ENCODE results near the gene GOSR2. TPM values are rescaled to one million over a fixed set of nuclear protein-coding genes. Genes with fewer than 3 reads are reported as not detected.
"Not testable (repeated sequence)": the region's sequence is repeated elsewhere in the genome, so short reads cannot be mapped to it uniquely, and the experiment has no call there.

Gene GOSR2
- total RNA-seq, 2 experiments from 2014 or later: 56.5 to 56.7 TPM

DNA sequence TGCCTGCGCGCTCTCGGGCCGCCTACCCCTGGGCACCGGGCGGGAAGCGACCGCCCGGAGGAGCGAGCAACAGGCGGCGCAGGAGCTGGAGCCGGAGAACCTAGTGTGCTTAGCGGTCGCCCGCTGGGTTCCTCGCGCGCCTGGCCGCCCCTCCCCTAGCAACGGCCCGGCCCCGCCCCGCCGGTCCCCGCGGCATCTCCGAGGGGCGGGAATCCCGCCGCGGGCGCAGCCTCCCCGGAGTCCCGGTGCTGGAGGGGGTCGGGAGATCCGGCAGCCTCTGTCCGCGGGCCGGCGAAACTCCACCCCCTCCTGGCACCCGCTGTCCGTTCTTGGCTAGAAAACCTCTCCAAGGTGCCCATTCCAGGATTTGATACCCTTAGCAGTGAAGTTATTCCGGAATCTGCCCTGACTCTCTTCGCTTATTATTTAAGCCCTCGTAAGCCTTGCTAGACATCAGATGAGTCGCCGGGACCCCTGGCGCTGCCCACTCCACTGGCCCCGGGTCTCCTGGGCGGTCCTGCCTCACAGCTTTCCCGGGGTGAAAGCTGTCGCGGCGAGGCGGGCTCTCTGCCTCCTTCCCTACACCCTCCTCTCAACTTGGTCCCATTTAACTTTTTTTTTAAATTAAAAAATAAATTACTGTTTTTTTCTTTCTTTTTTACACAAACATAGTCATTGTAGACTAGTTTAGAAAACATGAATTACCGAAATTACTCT lies 56.3 kb downstream of the GOSR2 start, which contains the start of gene RPRML:
RPRML (minus strand) TSS at position 107 of the 717 bp plus-strand sequence. CDS start 246 bp downstream, outside the sequence.
- Mint-ChIP-seq H3K4me1 (peaks cover 10% of the 10 kb centered on the region), H3K9me3 (no peaks in the 10 kb centered on the region), H3K36me3 (ENCODE audit: low read depth) (no peaks in the 10 kb centered on the region), H3K27me3 (peaks cover 45% of the 10 kb centered on the region), H3K27ac (peak within 1 kb of the TSS; percentile 76), H3K4me3 (peak within 1 kb of the TSS; percentile 65)
- ChIA-PET POLR2A (no interaction called here), CTCF (no interaction called here)
- DNase-seq: peak; percentile 27

GRCh38 chr17:46982577-46982976 lies 59.6 kb downstream of the GOSR2 start:
- Mint-ChIP-seq H3K4me1 (peaks cover 10% of the 10 kb centered on the region), H3K9me3 (no peaks in the 10 kb centered on the region), H3K36me3 (ENCODE audit: low read depth) (no peaks in the 10 kb centered on the region), H3K4me3 (no peak overlapping the region), H3K27me3 (peaks cover 33% of the 10 kb centered on the region), H3K27ac (no peak overlapping the region)
- DNase-seq: no peak
- POLR2A ChIA-PET: no interaction called here
- CTCF ChIA-PET: no interaction called here

DNA sequence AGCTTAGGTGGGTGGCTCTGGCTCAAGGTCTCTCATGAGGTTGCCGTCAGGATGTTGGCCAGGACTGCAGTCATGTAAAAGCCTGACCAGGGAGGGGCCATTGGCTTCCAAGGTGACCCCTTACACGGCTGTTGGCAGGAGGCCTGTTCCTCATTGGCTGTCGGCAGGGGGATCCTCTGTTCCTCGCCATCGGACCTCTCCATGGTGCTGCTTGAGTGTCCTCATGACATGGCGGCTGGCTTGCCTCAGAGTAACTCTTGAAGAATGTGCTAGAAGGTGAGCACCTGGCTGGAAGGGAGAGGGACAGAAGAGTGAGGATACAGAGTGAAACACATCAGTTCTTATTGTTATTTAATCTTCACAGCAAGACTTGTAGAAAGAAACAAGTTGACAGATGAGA lies 60.8 kb downstream of the GOSR2 start:
- H3K4me3 Mint-ChIP-seq: no peak overlapping the region
- no peak for DNase-seq
- H3K27ac Mint-ChIP-seq: no peak overlapping the region
- H3K9me3 Mint-ChIP-seq: no peaks in the 10 kb centered on the region
- CTCF ChIA-PET: no interaction called here
- H3K4me1 Mint-ChIP-seq: peaks cover 4% of the 10 kb centered on the region
- peaks cover 24% of the 10 kb centered on the region for H3K27me3 Mint-ChIP-seq
- H3K36me3 Mint-ChIP-seq (ENCODE audit: low read depth): no peaks in the 10 kb centered on the region
- POLR2A ChIA-PET: no interaction called here

DNA sequence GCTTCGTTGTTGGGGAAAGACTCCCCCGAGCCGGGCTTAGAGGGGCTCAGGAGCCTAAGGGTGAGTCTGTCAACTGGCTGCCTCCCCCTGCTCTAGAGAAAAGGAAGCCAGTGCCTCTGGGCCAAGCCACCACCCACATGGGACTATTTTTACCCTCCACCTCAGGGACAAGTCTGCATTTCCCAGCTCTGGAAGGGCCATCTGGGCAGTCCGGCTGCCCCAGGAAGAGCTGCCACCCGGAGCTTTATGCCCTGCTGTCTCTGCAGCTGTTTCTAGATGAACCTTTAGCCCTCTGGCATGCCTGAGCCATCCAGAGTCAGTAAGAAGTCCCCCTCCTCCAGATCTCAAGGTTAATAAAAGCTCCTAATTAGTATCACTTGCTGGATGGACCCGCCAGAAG lies 61.4 kb downstream of the GOSR2 start:
- ChIA-PET CTCF (no interaction called here), POLR2A (no interaction called here)
- Mint-ChIP-seq H3K4me1 (peaks cover 3% of the 10 kb centered on the region), H3K27me3 (peaks cover 23% of the 10 kb centered on the region), H3K27ac (no peak overlapping the region), H3K36me3 (ENCODE audit: low read depth) (no peaks in the 10 kb centered on the region), H3K4me3 (no peak overlapping the region), H3K9me3 (no peaks in the 10 kb centered on the region)
- no peak for DNase-seq

DNA sequence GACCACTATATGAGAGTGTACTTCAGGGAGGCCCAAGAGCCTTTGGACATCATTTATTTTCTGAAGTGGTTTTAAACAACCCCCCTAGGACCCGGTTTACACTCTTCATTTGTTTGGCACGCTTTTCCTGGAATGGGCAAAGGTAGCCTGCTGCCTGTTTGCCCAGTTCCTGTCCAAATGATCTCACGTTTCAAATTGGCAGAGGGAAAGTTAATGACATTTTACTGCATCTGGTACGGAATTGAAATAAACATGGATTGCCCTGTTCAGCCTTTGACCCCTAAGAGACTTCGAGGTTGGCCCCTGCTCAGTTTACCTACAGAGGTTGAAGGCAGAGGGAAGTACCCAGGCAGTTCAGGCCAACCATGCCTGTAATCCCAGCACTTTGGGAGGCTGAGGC lies 61.9 kb downstream of the GOSR2 start:
- H3K4me3 Mint-ChIP-seq: no peak overlapping the region
- H3K27me3 Mint-ChIP-seq: peaks cover 17% of the 10 kb centered on the region
- DNase-seq: no peak
- ChIA-PET POLR2A (no interaction called here), CTCF (no interaction called here)
- H3K27ac Mint-ChIP-seq: no peak overlapping the region
- H3K9me3 Mint-ChIP-seq: no peaks in the 10 kb centered on the region
- peaks cover 2% of the 10 kb centered on the region for H3K4me1 Mint-ChIP-seq
- no peaks in the 10 kb centered on the region for H3K36me3 Mint-ChIP-seq (ENCODE audit: low read depth)

DNA sequence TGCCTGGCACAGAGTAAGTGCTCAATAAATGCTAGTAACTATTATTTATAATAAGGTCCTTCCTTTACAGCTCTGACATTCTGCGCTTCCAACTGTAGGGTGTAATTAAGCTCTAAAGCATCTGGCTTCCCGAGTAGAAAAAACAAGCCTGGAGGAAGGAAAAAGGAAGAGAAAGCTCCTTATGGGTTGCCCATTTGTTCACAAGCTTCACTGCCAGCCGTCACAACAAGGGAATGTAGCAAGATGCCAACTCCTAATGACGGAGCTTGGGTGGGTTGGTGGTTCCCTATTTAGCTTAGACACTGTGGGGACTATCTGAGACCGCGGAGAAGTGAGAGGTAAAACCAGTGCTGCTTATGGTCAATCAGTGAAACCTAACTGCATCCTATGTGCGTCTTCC lies 63.4 kb downstream of the GOSR2 start:
- ChIA-PET CTCF (no interaction called here), POLR2A (no interaction called here)
- no peaks in the 10 kb centered on the region for H3K9me3 Mint-ChIP-seq
- peaks cover 6% of the 10 kb centered on the region for H3K27me3 Mint-ChIP-seq
- no peaks in the 10 kb centered on the region for H3K4me1 Mint-ChIP-seq
- no peak overlapping the region for H3K4me3 Mint-ChIP-seq
- no peaks in the 10 kb centered on the region for H3K36me3 Mint-ChIP-seq (ENCODE audit: low read depth)
- no peak for DNase-seq
- H3K27ac Mint-ChIP-seq: no peak overlapping the region

GRCh38 chr17:46987927-46988326 lies 65.0 kb downstream of the GOSR2 start:
- DNase-seq; H3K36me3 Mint-ChIP-seq (ENCODE audit: low read depth); H3K27ac Mint-ChIP-seq; CTCF ChIA-PET; H3K27me3 Mint-ChIP-seq; H3K9me3 Mint-ChIP-seq; H3K4me3 Mint-ChIP-seq; H3K4me1 Mint-ChIP-seq; POLR2A ChIA-PET: not testable (repeated sequence)

DNA sequence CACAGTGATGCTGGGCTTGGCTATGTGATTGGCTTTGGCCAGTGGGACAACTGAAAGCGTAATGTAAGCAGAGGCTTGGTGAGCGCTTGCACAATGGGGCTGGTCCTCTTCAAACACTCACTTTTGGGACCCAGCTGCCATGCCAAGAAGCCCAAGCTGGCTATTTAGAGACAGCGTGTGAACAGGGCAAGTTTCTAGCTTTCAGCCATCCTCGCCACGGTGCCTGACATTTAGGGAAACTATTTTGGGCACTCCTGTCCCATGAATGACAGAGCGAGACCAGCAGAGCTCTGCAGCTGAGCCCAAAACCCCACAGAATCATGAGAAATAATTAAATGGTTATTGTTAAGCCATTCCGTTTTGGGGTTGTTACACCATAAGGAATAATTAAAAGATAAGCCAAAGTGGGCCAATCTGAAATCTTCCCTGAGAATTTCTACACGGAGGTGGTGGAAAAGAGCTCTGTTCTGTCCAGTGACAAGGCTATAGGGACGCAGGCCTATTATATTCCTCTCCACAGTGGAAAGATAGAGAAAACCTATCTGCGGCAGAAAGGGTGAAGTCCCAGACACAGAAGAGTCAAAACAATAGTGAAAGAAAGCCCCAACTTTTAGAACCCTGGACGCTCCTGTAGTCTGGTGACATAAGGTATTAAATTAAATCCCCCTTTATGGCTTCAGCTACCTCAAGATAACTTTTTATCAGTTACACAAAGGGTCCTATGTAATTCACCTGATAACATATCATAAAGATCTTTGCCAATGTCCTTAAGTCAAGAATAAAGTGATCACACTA lies 66.9 kb downstream of the GOSR2 start:
- Mint-ChIP-seq H3K27me3 (no peaks in the 10 kb centered on the region), H3K9me3 (no peaks in the 10 kb centered on the region), H3K4me1 (no peaks in the 10 kb centered on the region), H3K27ac (no peak overlapping the region), H3K36me3 (ENCODE audit: low read depth) (no peaks in the 10 kb centered on the region), H3K4me3 (no peak overlapping the region)
- ChIA-PET CTCF (no interaction called here), POLR2A (no interaction called here)
- DNase-seq: no peak

- DNase-seq: no peak
- Mint-ChIP-seq H3K27ac (no peak overlapping the region), H3K36me3 (ENCODE audit: low read depth) (no peaks in the 10 kb centered on the region), H3K4me1 (no peaks in the 10 kb centered on the region), H3K9me3 (no peaks in the 10 kb centered on the region), H3K27me3 (no peaks in the 10 kb centered on the region), H3K4me3 (no peak overlapping the region)
- CTCF ChIA-PET: interaction anchor here (1.1 kb wide), 1 partner anchor 143 kb away, joined by 3 read pairs; no protein-coding TSS in a partner anchor
- POLR2A ChIA-PET: no interaction called here
Measured at GRCh38 chr17:46991617-46992016, 68.7 kb downstream of the GOSR2 start.

Small RNA genes lying within 50 kb of the gene (microRNA-seq; reads per million reads assigned to microRNA genes)
- gene MIR5089 (ENCODE audit: borderline microRNAs expressed, borderline replicate concordance): not detected

Other genes starting within 250 kb of the GOSR2 start
- gene WNT3, start 104.5 kb upstream of the GOSR2 start, total RNA-seq: not detected
- not detected for gene WNT9B, start 71.6 kb upstream of the GOSR2 start, total RNA-seq
- gene RPRML, start 56.1 kb downstream of the GOSR2 start, total RNA-seq: not detected